ENCODE measurements around the gene IL27RA. TPM values are rescaled to one million over a fixed set of nuclear protein-coding genes. Genes with fewer than 3 reads are reported as not detected.

Gene IL27RA
- total RNA-seq, 1 experiment from 2014 or later = 8.8 TPM

DNA sequence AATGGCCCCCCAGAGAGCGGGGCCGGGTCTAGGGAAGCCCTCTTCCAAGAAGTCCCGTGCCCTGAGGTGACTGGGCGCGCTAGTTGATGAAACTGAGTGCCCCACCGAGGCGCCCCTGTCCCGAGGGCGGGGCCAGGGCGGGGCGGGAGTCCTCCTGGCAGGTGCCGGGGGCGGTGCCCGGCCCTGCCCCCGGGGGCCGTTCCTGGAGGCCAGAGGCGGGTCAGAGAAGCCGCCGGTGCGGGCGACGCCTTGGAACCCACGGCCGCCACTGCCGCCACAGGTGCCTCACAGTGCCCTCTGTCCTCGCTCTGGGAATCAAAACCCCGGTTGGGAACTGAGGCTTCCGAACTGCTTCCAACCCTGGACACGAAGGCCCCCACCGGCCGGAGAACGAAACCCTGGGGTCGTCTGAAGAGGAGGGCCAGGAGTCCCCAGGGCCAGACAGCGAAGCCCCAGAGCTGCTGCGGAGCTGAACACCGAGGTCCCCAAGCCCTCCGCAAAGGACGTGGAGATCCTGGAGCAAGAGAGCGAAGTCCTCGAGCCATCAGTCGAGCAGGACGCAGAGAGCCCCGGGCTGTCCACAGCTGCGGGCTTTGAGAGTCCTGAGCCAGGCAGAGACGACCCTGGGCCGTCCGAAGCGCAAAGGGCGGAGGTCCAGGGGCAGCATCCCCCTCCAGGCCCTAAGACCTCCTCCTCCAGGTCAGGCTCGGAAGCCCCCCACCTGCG lies 41.1 kb downstream of the IL27RA start, which contains the start of gene MISP3:
MISP3 (plus strand) TSS at position 252 of the 726 bp plus-strand sequence. CDS start 524 bp downstream, outside the sequence.
- Histone ChIP-seq H3K36me3 (replicated peaks; ENCODE audit: control insufficient read depth, insufficient read depth, low read length) (no peaks in the 10 kb centered on the region), H3K27me3 (ENCODE audit: control insufficient read depth, insufficient read depth, low read length) (peaks cover 40% of the 10 kb centered on the region), H3K4me3 (ENCODE audit: insufficient read depth, low read depth, low read length) (peak within 1 kb of the TSS; percentile 48)
- peak; percentile 74 for DNase-seq

DNA sequence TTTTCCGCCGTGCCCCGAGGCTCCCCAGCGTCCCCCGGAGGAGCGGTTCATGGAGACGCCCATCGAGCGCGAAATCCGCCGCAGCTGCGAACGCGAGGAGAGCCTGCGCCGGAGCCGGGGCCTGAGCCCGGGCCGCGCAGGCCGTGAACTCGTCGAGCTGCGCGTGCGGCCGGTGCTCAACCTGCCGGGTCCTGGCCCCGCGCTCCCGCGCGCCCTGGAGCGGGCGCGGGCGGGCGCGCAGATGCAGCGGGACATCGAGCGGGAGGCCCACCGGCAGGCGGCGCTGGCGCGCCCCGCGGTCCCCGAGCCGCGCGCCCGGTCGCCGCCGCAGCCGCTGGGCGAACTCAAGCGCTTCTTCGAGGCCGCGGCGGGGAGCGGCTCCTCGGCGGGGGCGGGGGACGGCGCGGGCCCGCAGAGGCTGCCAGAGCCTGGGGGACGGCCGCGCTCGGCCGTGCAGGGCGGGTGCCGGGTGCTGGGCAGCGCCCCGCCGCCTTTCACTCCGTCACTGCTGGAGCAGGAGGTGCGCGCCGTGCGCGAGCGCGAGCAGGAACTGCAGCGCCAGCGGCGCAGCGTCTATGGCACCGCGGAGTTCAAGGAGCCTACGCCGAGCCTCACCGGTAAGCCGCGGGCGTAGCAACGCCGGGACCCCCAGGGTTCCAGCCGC lies 41.8 kb downstream of the IL27RA start:
- Histone ChIP-seq H3K36me3 (replicated peaks; ENCODE audit: control insufficient read depth, insufficient read depth, low read length) (no peaks in the 10 kb centered on the region), H3K4me3 (ENCODE audit: insufficient read depth, low read depth, low read length) (peak overlapping the region; percentile 48), H3K27me3 (ENCODE audit: control insufficient read depth, insufficient read depth, low read length) (peaks cover 40% of the 10 kb centered on the region)
- peak; percentile 90 for DNase-seq

DNA sequence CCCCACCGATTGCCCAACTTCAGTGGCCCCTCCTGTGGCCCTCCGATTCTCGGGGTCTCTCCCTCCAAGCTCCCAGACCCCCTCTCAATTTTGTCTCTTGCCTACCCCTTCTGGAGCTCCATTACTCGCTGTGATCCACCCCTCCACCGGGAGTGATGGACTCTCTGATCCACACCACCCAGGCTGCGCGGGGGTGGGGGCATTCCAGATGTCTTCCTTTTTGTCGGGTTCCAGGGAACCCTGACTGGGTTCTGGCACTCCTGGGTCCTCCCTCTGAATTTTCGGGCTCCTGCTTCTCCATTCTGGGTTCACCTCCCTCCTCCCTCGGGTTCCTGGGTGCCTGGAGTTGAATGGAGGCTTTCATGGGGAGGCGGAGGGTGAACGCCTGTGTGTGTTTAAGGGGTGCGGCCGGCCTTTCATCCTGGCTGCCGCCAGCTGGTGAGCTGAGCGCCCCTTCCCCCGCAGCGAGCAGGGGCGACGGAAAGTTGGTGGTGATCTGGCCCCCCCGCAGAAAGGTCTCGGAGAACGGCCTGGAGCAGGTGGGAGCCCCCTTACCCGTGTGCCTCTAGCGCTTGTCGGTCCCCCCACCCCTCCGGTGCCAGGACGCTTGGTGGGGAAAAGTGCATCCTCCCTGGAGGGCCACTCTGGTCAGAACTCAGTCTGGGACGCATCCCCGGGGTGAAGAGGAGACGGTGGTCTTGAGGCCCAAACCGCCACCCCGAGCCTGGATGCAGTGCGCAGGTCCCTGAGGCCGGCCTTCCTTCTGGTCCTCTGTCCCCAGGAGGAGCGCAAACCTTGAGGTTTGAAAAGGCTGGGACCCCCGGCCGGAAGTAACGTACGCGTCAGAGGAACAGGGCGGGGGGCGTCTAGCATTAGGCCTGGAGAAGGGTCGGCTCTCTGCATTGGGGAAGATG lies 42.6 kb downstream of the IL27RA start:
- peaks cover 40% of the 10 kb centered on the region for H3K27me3 ChIP-seq (ENCODE audit: control insufficient read depth, insufficient read depth, low read length)
- peak; percentile 56 for DNase-seq
- peak overlapping the region; percentile 48 for H3K4me3 ChIP-seq (ENCODE audit: insufficient read depth, low read depth, low read length)
- H3K36me3 ChIP-seq (replicated peaks; ENCODE audit: control insufficient read depth, insufficient read depth, low read length) = no peaks in the 10 kb centered on the region

DNA sequence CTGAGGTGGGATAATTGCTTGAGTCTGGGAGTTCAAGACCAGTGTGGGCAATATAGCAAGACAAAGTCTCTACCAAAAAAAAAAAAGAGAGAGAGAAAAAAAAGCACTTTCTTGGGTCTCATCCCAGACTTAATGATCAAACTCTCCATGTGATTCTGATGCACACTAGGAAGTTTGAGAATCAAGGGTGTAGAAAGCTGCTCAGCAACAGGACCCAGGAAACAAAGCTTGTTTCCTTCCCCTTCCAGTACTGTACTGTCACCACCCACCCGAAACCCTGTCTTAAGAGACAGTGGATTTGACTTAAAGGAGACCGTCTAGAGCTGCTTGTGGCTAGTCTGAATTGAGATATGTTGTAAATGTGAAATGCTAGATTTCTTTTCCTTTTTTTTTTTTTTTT lies 46.8 kb downstream of the IL27RA start:
- no peaks in the 10 kb centered on the region for H3K36me3 ChIP-seq (replicated peaks; ENCODE audit: control insufficient read depth, insufficient read depth, low read length)
- no peak overlapping the region for H3K4me3 ChIP-seq (ENCODE audit: insufficient read depth, low read depth, low read length)
- peaks cover 25% of the 10 kb centered on the region for H3K27me3 ChIP-seq (ENCODE audit: control insufficient read depth, insufficient read depth, low read length)
- no peak for DNase-seq

DNA sequence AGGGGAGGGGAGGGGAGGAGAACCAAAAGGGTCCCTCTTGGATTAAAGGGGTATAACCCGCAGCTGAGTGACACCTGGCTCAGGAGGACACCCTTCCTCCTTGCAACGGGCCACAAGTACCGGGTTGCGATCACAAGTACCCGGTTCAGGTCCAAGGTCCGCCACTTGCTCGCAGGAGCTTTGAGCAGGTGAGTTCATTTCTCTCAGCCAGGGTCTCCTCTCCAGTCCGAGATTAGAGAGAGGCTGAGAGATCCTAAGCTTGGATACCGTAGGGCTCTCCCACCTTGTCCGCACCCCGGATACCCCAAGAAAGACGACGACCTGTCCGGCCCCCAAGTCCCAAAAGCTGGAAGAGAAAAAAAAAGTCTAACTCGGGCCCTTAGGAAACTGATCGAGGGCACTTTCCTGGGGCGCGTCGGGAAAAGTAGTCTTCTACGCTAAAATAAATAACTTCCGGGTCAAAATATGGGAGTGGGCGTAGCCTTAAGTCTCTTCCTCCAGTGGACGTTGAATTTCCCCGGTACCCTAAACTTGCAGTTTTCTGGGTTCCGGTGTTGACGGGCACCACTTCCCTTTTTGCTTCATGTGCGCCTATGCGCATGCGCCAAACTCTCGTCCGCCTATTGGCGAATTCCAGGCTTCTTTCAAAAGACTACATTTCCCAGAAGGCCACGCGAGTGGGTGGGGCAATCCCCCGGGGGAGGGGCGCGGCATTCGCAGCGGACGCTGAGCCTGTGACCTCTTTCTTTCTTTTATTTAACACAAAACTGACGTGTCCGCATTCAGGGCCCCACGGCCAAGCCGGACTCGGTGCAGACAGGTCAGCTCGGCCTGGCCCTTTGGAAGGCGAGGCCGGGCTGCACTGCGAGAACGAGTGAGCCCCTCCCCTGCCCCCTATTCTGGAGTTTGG lies 49.6 kb downstream of the IL27RA start:
- Histone ChIP-seq H3K36me3 (replicated peaks; ENCODE audit: control insufficient read depth, insufficient read depth, low read length) (no peaks in the 10 kb centered on the region), H3K27me3 (ENCODE audit: control insufficient read depth, insufficient read depth, low read length) (peaks cover 12% of the 10 kb centered on the region), H3K4me3 (ENCODE audit: insufficient read depth, low read depth, low read length) (peak overlapping the region; percentile 71)
- DNase-seq = peak; percentile 97

DNA sequence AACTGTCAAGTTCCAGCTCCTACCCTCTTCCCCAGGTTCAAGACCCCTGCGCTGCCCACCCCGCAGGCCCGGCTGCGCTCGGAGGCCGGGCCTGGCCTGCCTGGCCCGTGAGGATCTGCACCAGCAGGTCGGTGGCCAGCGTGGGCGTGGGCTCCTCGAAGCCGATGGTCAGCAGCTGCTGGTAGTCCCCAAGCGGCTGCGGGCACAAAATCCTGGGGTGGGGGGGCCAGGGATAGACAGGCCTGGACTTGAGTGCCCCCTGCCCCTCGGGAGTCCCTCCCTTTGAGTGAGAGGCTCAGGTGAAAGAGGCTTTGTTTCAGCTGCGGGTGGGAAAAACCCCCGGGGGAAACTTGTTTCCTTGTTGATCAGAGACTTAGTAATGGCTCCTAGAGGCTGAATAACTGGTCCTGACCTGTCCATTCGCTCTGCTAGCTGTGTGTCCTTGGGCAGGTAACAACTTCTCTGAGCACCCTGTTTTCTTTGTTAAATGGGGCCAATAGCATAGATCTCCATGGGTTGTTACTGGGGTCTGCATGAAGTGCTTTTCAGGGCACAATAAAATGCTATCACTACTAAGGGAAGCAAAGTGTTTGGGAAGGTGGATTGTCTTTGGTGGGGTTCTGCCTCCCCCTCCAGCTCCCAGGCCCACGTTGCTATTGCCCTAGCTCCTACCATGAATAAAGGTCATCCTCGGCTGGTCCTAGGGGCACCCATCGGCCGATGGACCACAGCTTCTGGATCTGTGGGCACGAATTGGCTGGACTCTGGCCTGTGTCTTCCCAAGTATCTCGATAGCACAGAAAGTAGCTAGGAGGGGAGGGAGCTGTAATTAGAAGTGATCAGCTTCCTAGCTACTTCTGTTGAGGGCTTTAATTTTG lies 50.5 kb downstream of the IL27RA start:
- peak overlapping the region; percentile 57 for H3K4me3 ChIP-seq (ENCODE audit: insufficient read depth, low read depth, low read length)
- DNase-seq = peak; percentile 16
- no peaks in the 10 kb centered on the region for H3K36me3 ChIP-seq (replicated peaks; ENCODE audit: control insufficient read depth, insufficient read depth, low read length)
- peaks cover 12% of the 10 kb centered on the region for H3K27me3 ChIP-seq (ENCODE audit: control insufficient read depth, insufficient read depth, low read length)

GRCh38 chr19:14082675-14082960 lies 51.1 kb downstream of the IL27RA start:
- peaks cover 14% of the 10 kb centered on the region for H3K27me3 ChIP-seq (ENCODE audit: control insufficient read depth, insufficient read depth, low read length)

DNA sequence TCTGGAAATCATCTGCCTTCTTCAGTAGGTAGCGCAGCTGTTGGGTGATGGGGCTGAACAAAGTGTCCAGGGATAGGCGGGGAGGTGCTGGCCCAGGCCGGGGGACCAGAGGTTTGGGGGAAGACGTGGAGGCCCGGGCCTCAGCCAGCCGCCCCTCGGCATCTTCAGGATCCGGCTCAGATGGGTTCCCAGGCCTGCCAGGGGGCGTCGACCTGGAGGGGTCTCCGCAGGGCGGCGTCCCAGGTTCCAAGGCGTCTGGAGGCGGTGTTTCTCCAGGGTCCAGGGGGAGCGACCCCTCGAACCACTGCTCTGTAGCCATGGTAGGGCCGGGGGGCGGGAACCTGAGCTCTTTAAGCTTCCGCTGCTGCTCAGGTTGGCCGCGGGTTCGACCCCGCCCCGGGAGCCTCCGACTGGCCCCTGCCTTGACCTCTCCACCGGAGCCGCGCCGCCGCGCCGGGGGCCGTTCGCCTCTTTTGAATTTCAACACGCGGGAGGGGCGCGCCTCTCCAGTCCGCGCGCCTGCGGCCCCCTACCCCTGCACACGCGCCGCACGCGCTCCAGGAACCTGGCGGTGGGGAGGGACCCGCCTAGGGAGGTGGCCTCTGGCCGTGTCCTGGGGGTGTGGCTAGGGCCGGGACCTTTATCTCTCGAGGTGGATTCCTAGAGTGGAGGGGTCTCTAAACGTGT lies 53.9 kb downstream of the IL27RA start, which contains the start of gene C19orf67:
C19orf67 (minus strand) TSS at position 475 of the 687 bp plus-strand sequence; CDS start at position 319, 156 bp downstream.
- peaks cover 21% of the 10 kb centered on the region for H3K27me3 ChIP-seq (ENCODE audit: control insufficient read depth, insufficient read depth, low read length)
- peaks cover 2% of the 10 kb centered on the region for H3K36me3 ChIP-seq (replicated peaks; ENCODE audit: control insufficient read depth, insufficient read depth, low read length)
- H3K4me3 ChIP-seq (ENCODE audit: insufficient read depth, low read depth, low read length) = peak within 1 kb of the TSS; percentile 39
- peak; percentile 71 for DNase-seq

More at GRCh38 chr19:14082675-14082960, 51.1 kb downstream of the IL27RA start:
- no peak for DNase-seq
- Histone ChIP-seq H3K4me3 (ENCODE audit: insufficient read depth, low read depth, low read length) (no peak overlapping the region), H3K36me3 (replicated peaks; ENCODE audit: control insufficient read depth, insufficient read depth, low read length) (no peaks in the 10 kb centered on the region)

GRCh38 chr19:14086098-14086497 lies 54.5 kb downstream of the IL27RA start:
- DNase-seq = no peak
- peaks cover 2% of the 10 kb centered on the region for H3K36me3 ChIP-seq (replicated peaks; ENCODE audit: control insufficient read depth, insufficient read depth, low read length)
- peaks cover 21% of the 10 kb centered on the region for H3K27me3 ChIP-seq (ENCODE audit: control insufficient read depth, insufficient read depth, low read length)
- H3K4me3 ChIP-seq (ENCODE audit: insufficient read depth, low read depth, low read length) = peak overlapping the region; percentile 39; the same call in 1 of the 2 replicates

- H3K36me3 ChIP-seq (replicated peaks; ENCODE audit: control insufficient read depth, insufficient read depth, low read length) = peaks cover 2% of the 10 kb centered on the region
- DNase-seq = peak; percentile 45
- peak overlapping the region; percentile 66 for H3K4me3 ChIP-seq (ENCODE audit: insufficient read depth, low read depth, low read length)
- peaks cover 17% of the 10 kb centered on the region for H3K27me3 ChIP-seq (ENCODE audit: control insufficient read depth, insufficient read depth, low read length)
Measured at GRCh38 chr19:14088634-14089411, 57.3 kb downstream of the IL27RA start.

GRCh38 chr19:14089412-14089661 lies 57.8 kb downstream of the IL27RA start:
- peak overlapping the region; percentile 66 for H3K4me3 ChIP-seq (ENCODE audit: insufficient read depth, low read depth, low read length)
- peak; percentile 74 for DNase-seq
- peaks cover 17% of the 10 kb centered on the region for H3K27me3 ChIP-seq (ENCODE audit: control insufficient read depth, insufficient read depth, low read length)
- peaks cover 2% of the 10 kb centered on the region for H3K36me3 ChIP-seq (replicated peaks; ENCODE audit: control insufficient read depth, insufficient read depth, low read length)

All from H7 (cell line).